ENCODE data around the gene ARHGAP22.

ARHGAP22 gene

GRCh38 chr10:48605786-48606529 lies 1.1 kb upstream of the ARHGAP22 start:
- Histone ChIP-seq H3K9me2 (replicated peaks; ENCODE audit: insufficient read depth, low read length) (no peaks in the 10 kb centered on the region), H3K9me3 (replicated peaks; ENCODE audit: insufficient read depth, low read length) (no peaks in the 10 kb centered on the region), H2AFZ (ENCODE audit: low read length) (no peak overlapping the region), H3K27ac (ENCODE audit: low read length) (no peak overlapping the region), H3K36me3 (replicated peaks; ENCODE audit: insufficient read depth, low read length) (no peaks in the 10 kb centered on the region), H3K4me1 (ENCODE audit: low read length) (peaks cover 15% of the 10 kb centered on the region), H3K4me2 (ENCODE audit: low read depth, low read length) (peak overlapping the region; percentile 100; the same call in 1 of the 2 replicates), H4K20me1 (ENCODE audit: insufficient read depth, low read length) (no peaks in the 10 kb centered on the region), H3K27me3 (replicated peaks; ENCODE audit: insufficient read depth, low read length) (no peaks in the 10 kb centered on the region), H3F3A (ENCODE audit: insufficient read depth, low read length) (no peaks in the 10 kb centered on the region), H3K79me2 (ENCODE audit: low read length) (no peaks in the 10 kb centered on the region), H3K4me3 (ENCODE audit: low read length) (no peak overlapping the region), H3K9ac (ENCODE audit: low read length) (no peak overlapping the region)
- TF ChIP-seq EZH2 (optimal IDR thresholded peaks at IDR 0.05; ENCODE audit: low read depth, low read length) (no peak), EZH2phosphoT487 (IDR thresholded peaks at IDR 0.05; ENCODE audit: low read length) (no peak), CTCF (IDR thresholded peaks at IDR 0.05; ENCODE audit: low read length) (no peak)
- DNase-seq: no peak

GRCh38 chr10:48604039-48604990 lies 558 bp downstream of the ARHGAP22 start:
- no peak for DNase-seq
- TF ChIP-seq EZH2phosphoT487 (IDR thresholded peaks at IDR 0.05; ENCODE audit: low read length) (no peak), EZH2 (optimal IDR thresholded peaks at IDR 0.05; ENCODE audit: low read depth, low read length) (no peak)
- H3K4me3 ChIP-seq (ENCODE audit: low read length): peak overlapping the region; percentile 94
- H3F3A ChIP-seq (ENCODE audit: insufficient read depth, low read length): no peaks in the 10 kb centered on the region
- H3K9ac ChIP-seq (ENCODE audit: low read length): peak overlapping the region; percentile 58
- no peaks in the 10 kb centered on the region for H3K9me3 ChIP-seq (replicated peaks; ENCODE audit: insufficient read depth, low read length)
- no peaks in the 10 kb centered on the region for H3K79me2 ChIP-seq (ENCODE audit: low read length)
- no peaks in the 10 kb centered on the region for H3K9me2 ChIP-seq (replicated peaks; ENCODE audit: insufficient read depth, low read length)
- H4K20me1 ChIP-seq (ENCODE audit: insufficient read depth, low read length): no peaks in the 10 kb centered on the region
- peak overlapping the region; percentile 100 for H3K4me2 ChIP-seq (ENCODE audit: low read depth, low read length)
- peak overlapping the region; percentile 100 for H2AFZ ChIP-seq (ENCODE audit: low read length)
- H3K4me1 ChIP-seq (ENCODE audit: low read length): peaks cover 15% of the 10 kb centered on the region
- no peak overlapping the region for H3K27ac ChIP-seq (ENCODE audit: low read length)
- H3K27me3 ChIP-seq (replicated peaks; ENCODE audit: insufficient read depth, low read length): no peaks in the 10 kb centered on the region
- no peaks in the 10 kb centered on the region for H3K36me3 ChIP-seq (replicated peaks; ENCODE audit: insufficient read depth, low read length)

GRCh38 chr10:48603421-48604038 lies 1.3 kb downstream of the ARHGAP22 start:
- Histone ChIP-seq H3K27ac (ENCODE audit: low read length) (no peak overlapping the region), H3K4me1 (ENCODE audit: low read length) (peaks cover 15% of the 10 kb centered on the region), H3F3A (ENCODE audit: insufficient read depth, low read length) (no peaks in the 10 kb centered on the region), H4K20me1 (ENCODE audit: insufficient read depth, low read length) (no peaks in the 10 kb centered on the region), H3K79me2 (ENCODE audit: low read length) (no peaks in the 10 kb centered on the region), H2AFZ (ENCODE audit: low read length) (no peak overlapping the region; the same call in 1 of the 2 replicates), H3K9ac (ENCODE audit: low read length) (no peak overlapping the region), H3K9me2 (replicated peaks; ENCODE audit: insufficient read depth, low read length) (no peaks in the 10 kb centered on the region), H3K9me3 (replicated peaks; ENCODE audit: insufficient read depth, low read length) (no peaks in the 10 kb centered on the region), H3K4me3 (ENCODE audit: low read length) (peak overlapping the region; percentile 94; the same call in 1 of the 2 replicates), H3K4me2 (ENCODE audit: low read depth, low read length) (peak overlapping the region; percentile 100), H3K27me3 (replicated peaks; ENCODE audit: insufficient read depth, low read length) (no peaks in the 10 kb centered on the region), H3K36me3 (replicated peaks; ENCODE audit: insufficient read depth, low read length) (no peaks in the 10 kb centered on the region)
- no peak for DNase-seq
- TF ChIP-seq EZH2phosphoT487 (IDR thresholded peaks at IDR 0.05; ENCODE audit: low read length): no peak
- TF ChIP-seq EZH2 (optimal IDR thresholded peaks at IDR 0.05; ENCODE audit: low read depth, low read length): no peak
- TF ChIP-seq CTCF (IDR thresholded peaks at IDR 0.05; ENCODE audit: low read length): no peak

All from MM.1S (cell line).